ENCODE results near the gene HELZ. TPM values are rescaled to one million over a fixed set of nuclear protein-coding genes. Genes with fewer than 3 reads are reported as not detected.

HELZ gene
- total RNA-seq, 1 donor from 2014 or later, result 72.5 TPM

GRCh38 chr17:67138392-67138791, 106.6 kb downstream of the HELZ start:
- no peaks in the 10 kb centered on the region for H3K4me1 ChIP-seq
- intact Hi-C loops (cut with DNase I), result no loop called here
- H3K27me3 ChIP-seq, result no peaks in the 10 kb centered on the region
- DNase-seq (no peak), ATAC-seq (no peak)
- H3K9me3 ChIP-seq, result no peaks in the 10 kb centered on the region
- no peak for TF ChIP-seq CTCF (IDR thresholded peaks at IDR 0.05)
- H3K36me3 ChIP-seq, result peaks cover 86% of the 10 kb centered on the region
- no peak overlapping the region for H3K27ac ChIP-seq
- H3K4me3 ChIP-seq, result no peak overlapping the region

- Histone ChIP-seq H3K27ac (no peak overlapping the region), H3K4me3 (no peak overlapping the region), H3K4me1 (no peaks in the 10 kb centered on the region), H3K36me3 (peaks cover 82% of the 10 kb centered on the region), H3K27me3 (no peaks in the 10 kb centered on the region), H3K9me3 (no peaks in the 10 kb centered on the region)
- ATAC-seq (no peak), DNase-seq (no peak)
- intact Hi-C loops (cut with DNase I), result no loop called here
- TF ChIP-seq CTCF (IDR thresholded peaks at IDR 0.05), result no peak
Observed at GRCh38 chr17:67137860-67138259, 107.1 kb downstream of the HELZ start.

GRCh38 chr17:67137026-67137370, 108.0 kb downstream of the HELZ start:
- TF ChIP-seq CTCF (IDR thresholded peaks at IDR 0.05), result no peak
- ATAC-seq (no peak), DNase-seq (no peak)
- H3K27me3 ChIP-seq, result no peaks in the 10 kb centered on the region
- intact Hi-C loops (cut with DNase I), result no loop called here
- no peak overlapping the region for H3K4me3 ChIP-seq
- H3K27ac ChIP-seq, result no peak overlapping the region
- H3K4me1 ChIP-seq, result no peaks in the 10 kb centered on the region
- no peaks in the 10 kb centered on the region for H3K9me3 ChIP-seq
- peaks cover 73% of the 10 kb centered on the region for H3K36me3 ChIP-seq

GRCh38 chr17:67136191-67137025, 108.6 kb downstream of the HELZ start:
- Histone ChIP-seq H3K27me3 (no peaks in the 10 kb centered on the region), H3K9me3 (no peaks in the 10 kb centered on the region), H3K4me3 (no peak overlapping the region), H3K27ac (no peak overlapping the region), H3K36me3 (peaks cover 68% of the 10 kb centered on the region), H3K4me1 (no peaks in the 10 kb centered on the region)
- DNase-seq, result no peak
- intact Hi-C loops (cut with DNase I), result no loop called here
- ATAC-seq, result no peak
- no peak for TF ChIP-seq CTCF (IDR thresholded peaks at IDR 0.05)

GRCh38 chr17:67133161-67133560, 111.8 kb downstream of the HELZ start:
- intact Hi-C loops (cut with DNase I), result no loop called here
- Histone ChIP-seq H3K27ac (no peak overlapping the region), H3K9me3 (no peaks in the 10 kb centered on the region), H3K4me1 (no peaks in the 10 kb centered on the region), H3K4me3 (no peak overlapping the region), H3K27me3 (no peaks in the 10 kb centered on the region), H3K36me3 (peaks cover 53% of the 10 kb centered on the region)
- ATAC-seq (no peak), DNase-seq (no peak)
- TF ChIP-seq CTCF (IDR thresholded peaks at IDR 0.05), result no peak

Data from upper lobe of right lung (tissue), 1 donor.